Amniotic stem cell (primary cell): Measurements from ENCODE around the gene SAV1.
"Not testable (repeated sequence)": the region's sequence is repeated elsewhere in the genome, so short reads cannot be mapped to it uniquely, and the experiment has no call there.

ENCODE experiments used
- DNase-seq: peaks from one replicate; lab custom pipeline; 2025; lab: John Stamatoyannopoulos, UW

Gene SAV1

DNA sequence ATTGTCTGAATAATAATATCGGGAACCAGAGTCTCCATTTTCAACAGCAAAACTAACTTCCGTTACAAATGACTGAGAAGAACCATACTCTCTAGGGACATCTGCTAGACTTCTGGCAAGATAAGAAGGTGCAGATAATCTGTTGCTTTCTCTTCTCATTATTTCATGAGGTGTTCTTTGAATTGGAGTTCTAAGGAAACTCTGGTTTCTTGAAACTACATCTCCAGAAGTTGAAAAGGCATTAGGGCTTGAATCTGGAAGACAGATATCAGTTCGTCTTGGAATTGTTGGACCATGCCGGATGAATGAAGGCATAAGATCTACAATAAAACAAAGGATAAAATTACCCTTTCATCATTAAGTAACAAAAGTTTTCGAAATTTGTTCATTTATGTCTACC, 2.8 kb downstream of the SAV1 start:
- not testable (repeated sequence) for DNase-seq

DNA sequence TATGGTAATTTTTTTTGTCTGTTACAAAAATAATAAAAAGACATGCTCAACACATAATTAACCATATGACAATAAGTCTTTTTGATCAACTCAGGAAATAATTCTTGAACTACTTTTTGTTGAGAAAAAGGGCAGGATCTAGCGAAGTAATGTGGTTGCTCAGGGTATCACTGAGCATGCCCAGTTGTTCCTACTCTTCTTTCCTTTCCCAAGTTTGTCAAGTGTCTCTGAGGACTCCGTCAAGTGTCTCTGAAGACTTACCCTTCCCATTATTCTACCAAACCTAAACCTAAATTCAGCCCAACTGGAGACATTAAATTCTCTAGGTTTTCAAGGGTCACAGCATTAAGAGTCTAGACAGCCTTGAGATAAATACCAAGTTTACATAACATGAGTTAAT, 3.5 kb downstream of the SAV1 start:
- DNase-seq: not testable (repeated sequence)

DNA sequence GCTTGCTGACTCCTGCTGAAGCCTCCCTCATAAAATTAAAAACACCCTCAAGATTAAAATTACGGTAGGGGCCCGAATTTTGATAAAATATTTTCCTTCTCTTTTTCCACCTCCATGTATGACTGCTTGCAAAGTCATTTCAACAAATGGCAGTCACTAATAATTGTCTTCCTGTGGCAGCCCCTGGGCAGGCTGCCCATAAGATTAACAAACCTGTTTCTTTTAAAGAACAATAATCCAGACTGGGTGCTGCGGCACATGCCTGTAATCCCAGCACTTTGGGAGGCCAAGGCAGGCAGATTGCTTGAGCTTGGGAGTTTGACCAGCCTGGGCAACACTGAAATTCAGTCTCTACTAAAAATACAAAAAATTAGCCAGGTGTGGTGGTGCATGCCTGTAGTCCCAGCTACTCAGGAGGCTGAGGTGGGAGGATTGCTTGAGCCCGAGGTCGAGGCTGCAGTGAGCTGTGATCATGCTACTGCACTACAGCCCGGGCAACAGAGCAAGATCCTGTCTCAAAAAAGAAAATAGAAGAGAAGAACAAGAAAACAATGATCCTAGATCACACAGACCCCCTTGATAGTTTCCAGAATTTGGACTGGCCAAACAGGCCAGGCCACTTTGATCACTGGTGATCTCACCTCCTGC, 8.7 kb downstream of the SAV1 start:
- no peak for DNase-seq

GRCh38 chr14:50658203-50658602, 9.9 kb downstream of the SAV1 start:
- no peak for DNase-seq

- no peak for DNase-seq
These were observed 10.4 kb downstream of the SAV1 start for GRCh38 chr14:50657753-50658152.

- DNase-seq: no peak
These were observed 11.3 kb downstream of the SAV1 start for GRCh38 chr14:50656776-50657175.

- DNase-seq: no peak
These were observed 18.4 kb downstream of the SAV1 start for GRCh38 chr14:50649691-50650090.

GRCh38 chr14:50647753-50648152, 20.4 kb downstream of the SAV1 start:
- no peak for DNase-seq

GRCh38 chr14:50647282-50647681, 20.8 kb downstream of the SAV1 start:
- DNase-seq: no peak

DNA sequence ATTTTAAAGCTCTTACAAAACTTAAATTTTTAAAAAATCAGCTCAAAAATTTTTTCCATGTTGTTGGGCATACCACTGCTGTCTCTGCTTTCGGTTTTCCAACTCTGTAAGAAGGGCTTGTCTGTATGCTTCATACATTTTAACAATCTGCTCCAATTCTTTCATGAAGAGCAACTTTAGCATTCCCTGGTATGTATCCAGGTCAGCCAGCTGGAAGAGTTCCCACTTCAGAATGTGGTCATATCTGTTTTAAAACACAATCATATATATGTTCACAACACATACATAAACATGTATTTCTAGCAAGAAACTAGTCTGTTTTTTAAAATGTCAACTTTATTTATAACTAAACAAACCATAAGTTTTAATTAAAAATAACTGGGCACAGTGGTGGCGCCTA, 33.0 kb downstream of the SAV1 start:
- DNase-seq: no peak

GRCh38 chr14:50633954-50634353, 34.2 kb downstream of the SAV1 start:
- no peak for DNase-seq

- no peak for DNase-seq
These were observed 36.7 kb downstream of the SAV1 start for GRCh38 chr14:50631408-50631821.

DNA sequence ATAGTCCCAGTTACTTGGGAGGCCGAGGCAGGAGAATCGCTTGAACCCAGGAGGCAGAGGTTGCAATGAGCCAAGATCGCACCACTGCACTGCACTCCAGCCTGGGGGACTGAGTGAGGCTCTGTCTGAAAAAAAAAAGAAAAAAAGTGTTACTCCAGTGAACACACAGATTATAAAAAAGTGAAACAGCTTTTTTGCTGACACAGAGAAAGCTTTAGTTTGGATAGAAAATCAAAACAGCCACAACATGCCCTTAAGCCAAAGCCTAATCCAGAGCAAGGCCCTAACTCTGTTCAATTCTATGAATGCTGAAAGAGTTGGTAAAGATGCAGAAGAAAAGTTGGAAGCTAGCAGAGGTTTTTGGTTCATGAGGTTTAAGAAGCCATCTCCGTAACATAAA, 43.2 kb downstream of the SAV1 start:
- DNase-seq: not testable (repeated sequence)

DNA sequence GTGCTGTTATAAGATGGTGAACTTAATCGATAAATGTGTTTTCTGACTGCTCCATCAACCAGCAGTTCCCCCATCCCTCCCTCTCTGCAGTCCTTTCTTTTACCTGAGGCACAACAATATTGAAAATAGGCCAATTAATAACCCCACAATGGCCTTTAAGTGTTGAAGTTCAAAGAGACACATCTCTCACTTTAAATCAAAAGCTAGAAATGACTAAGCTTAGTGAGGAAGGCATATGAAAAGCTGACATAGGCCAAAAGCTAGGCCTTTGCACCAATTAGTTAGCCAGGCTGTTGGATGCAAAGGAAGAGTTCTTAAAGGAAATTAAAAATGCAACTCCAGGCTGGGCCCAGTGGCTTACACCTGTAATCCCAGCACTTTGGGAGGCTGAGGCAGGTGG, 43.7 kb downstream of the SAV1 start:
- DNase-seq: no peak

DNA sequence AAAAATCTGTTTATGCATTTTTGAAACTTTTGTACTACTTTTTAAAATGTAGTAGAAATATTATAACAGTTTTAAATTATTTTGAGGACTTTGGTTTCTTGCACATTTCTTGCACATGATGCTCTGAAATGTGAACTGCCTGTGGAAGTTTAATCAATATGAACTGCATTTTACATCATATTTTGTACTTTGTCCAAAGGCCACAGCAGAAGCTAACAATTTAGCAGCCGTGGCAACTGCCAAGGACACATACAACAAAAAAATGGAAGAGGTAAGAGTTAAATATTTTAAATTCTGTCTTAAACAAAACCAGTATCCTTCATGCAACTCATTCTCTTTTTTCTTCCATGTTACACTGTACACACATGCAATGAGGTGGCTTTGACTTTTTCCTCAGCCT, 45.1 kb downstream of the SAV1 start:
- DNase-seq: no peak

GRCh38 chr14:50620341-50620740, 47.8 kb downstream of the SAV1 start:
- DNase-seq: no peak

DNA sequence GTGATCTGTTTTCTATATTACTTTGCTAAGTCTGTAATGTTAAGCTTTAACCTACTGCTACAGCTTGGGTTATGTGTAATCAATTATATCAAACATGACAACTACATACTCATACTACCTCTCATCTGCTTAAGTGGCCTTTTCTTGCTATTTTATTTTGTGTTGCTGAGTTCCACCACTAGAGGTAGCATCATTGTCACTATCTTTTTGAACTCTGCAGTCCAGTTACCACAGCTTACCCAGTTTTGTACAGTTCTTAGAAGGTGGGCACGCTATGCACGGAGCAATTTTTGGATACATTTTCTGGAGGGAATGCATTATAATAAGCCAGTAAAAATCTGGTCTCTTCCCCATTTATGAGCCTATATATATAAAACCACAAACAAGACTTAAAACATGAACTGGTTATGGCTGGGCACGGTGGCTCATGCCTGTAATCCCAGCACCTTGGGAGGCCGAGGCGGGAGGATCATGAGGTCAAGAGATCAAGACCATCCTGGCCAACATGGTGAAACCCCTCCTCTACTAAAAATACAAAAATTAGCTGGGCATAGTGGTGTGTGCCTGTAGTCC, 48.5 kb downstream of the SAV1 start:
- no peak for DNase-seq

DNA sequence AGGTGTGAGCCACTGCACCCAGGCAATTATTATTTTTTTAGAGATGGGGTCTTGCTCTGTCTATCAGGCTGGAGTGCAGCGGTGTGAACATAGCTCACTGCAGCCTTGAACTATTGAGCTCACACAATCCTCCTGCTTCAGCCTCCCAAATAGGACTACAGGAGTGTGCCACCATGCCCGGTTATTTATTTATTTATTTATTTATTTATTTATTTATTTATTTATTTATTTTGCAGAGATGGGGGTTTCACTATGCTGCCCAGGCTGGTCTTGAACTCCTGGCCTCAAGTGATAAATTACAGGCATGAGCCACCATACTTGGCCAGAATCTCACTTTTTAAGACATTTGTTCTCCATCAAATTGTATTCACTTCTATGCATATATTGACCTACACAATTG, 51.8 kb downstream of the SAV1 start:
- DNase-seq: no peak

- DNase-seq: no peak
These were observed 52.6 kb downstream of the SAV1 start for GRCh38 chr14:50615552-50615951.

GRCh38 chr14:50615056-50615455, 53.0 kb downstream of the SAV1 start:
- DNase-seq: no peak

GRCh38 chr14:50612806-50613205, 55.3 kb downstream of the SAV1 start:
- no peak for DNase-seq

GRCh38 chr14:50610465-50610864, 57.6 kb downstream of the SAV1 start:
- no peak for DNase-seq

- no peak for DNase-seq
These were observed 59.7 kb downstream of the SAV1 start for GRCh38 chr14:50608302-50608851.

- DNase-seq: no peak
These were observed 60.3 kb downstream of the SAV1 start for GRCh38 chr14:50607761-50608160.
